SK-N-MC (cell line): ENCODE results near the gene SCYGR2.

ENCODE experiments used
- EZH2 ChIP-seq: fragments of 200-600 bp; sonication (generic); IDR thresholded peaks from one replicate; pipeline ENCODE4 v1.6.1; 2017; ENCODE audit warnings: antibody characterized with exemption
- FOXP2 ChIP-seq: optimal IDR thresholded peaks from 2 replicates; pipeline ENCODE3; 2011; ENCODE audit warnings: mild to moderate bottlenecking, moderate library complexity; ENCODE audit not compliant: insufficient read depth; ENCODE audit errors: extremely low read length, control extremely low read depth
- POLR2AphosphoS5 ChIP-seq: IDR thresholded peaks from 2 replicates; pipeline ENCODE4 v1.6.1; 2012; ENCODE audit warnings: mild to moderate bottlenecking, low read depth, low read length, borderline replicate concordance

DNA sequence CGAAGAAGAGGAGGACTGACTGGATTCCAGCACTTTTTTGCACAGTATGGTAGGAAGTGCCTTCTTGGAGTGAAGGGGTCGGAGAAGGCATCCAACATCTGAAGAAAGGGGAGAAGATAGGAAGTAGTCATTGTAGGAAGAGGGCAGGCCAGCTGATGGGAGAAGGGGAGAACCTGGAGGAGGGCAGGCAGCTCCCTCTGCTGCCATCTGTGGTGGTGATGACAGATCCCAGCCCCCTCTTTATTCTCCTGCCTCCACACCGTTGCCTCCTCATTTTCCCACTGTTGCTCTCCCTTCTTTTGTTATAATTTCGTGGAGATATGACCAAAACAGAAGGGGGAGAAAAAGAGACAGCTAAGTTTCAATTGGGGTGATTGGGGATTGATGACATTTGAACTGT is 2.9 kb upstream of the SCYGR2 start:
- TF ChIP-seq POLR2AphosphoS5, result no peak
- TF ChIP-seq EZH2, result no peak
- no peak for TF ChIP-seq FOXP2
